H1 (cell line): Measurements from ENCODE around the gene COLEC11. TPM values are rescaled to one million over a fixed set of nuclear protein-coding genes. Genes with fewer than 3 reads are reported as not detected.

ENCODE experiments used
- FOSL1 ChIP-seq: IDR thresholded peaks from 2 replicates; pipeline ENCODE4 v1.6.1; 2011; ENCODE audit warnings: mild to moderate bottlenecking, low read depth, low read length, moderate library complexity; ENCODE audit not compliant: insufficient read depth
- HDAC6 ChIP-seq: IDR thresholded peaks from one replicate; pipeline ENCODE4 v1.7.1; 2012; ENCODE audit warnings: low read depth, mild to moderate bottlenecking, inconsistent platforms, low read length, moderate library complexity
- RBBP5 ChIP-seq: IDR thresholded peaks from 2 replicates; pipeline ENCODE4 v1.7.1; 2012; ENCODE audit warnings: low read depth, mild to moderate bottlenecking, inconsistent platforms, low read length, moderate library complexity, borderline replicate concordance
- SP2 ChIP-seq: IDR thresholded peaks from 2 replicates; pipeline ENCODE4 v1.6.1; 2012; ENCODE audit warnings: mild to moderate bottlenecking, low read length, inconsistent platforms
- SP4 ChIP-seq: IDR thresholded peaks from 2 replicates; pipeline ENCODE4 v1.6.1; 2012; ENCODE audit warnings: low read length, inconsistent platforms
- TAF7 ChIP-seq: optimal IDR thresholded peaks from 2 replicates; pipeline ENCODE3; 2011; ENCODE audit warnings: low read depth, mild to moderate bottlenecking, inconsistent platforms, low read length, moderate library complexity, borderline replicate concordance
- TBP ChIP-seq: IDR thresholded peaks from 2 replicates; pipeline ENCODE4 v1.6.1; 2011; ENCODE audit warnings: low read depth, low read length, improper control_type of control experiment
- polyA plus RNA-seq, 7 experiments: library from polyadenylated mRNA; depleted of rRNA in 3 of 7; stranded (reverse) in 5 of 7; unstranded in 2 of 7; fragments of >200 nt in 5 of 7; fragments of 200-250 nt in 2 of 7; gene quantifications; 1 replicate in 5 of 7; 2 replicates in 1 of 7; 4 replicates in 1 of 7; pipeline versions ENCODE4 v1.2.1 to v1.2.3, GENCODE V29; 2011 to 2013; ENCODE audit warnings: missing spikeins in 2 of 7, mixed read lengths in 2 of 7
- total RNA-seq: library from RNA; stranded (reverse); fragmentation: NEBNext Ultra II Directional; extraction: Animal tissue kit (Norgen Biotek cat#: 25700); gene quantifications from 2 replicates; pipeline ENCODE4 v1.2.1, GENCODE V29; 2021
- TF ChIP-seq, protein P1 (sequence below): fragments of 300-600 bp; sonication (generic); IDR thresholded peaks from 2 replicates; pipeline ENCODE4 v1.7.1; 2012; ENCODE audit warnings: low read length, moderate library complexity, mild to moderate bottlenecking, inconsistent platforms; ENCODE audit not compliant: insufficient replicate concordance

COLEC11 gene
- total and polyA plus RNA-seq, 2 of the 8 experiments (the other 6 are each of a cell fraction or from before 2014, with no cell fraction given), result 0.47 to 0.80 TPM

DNA sequence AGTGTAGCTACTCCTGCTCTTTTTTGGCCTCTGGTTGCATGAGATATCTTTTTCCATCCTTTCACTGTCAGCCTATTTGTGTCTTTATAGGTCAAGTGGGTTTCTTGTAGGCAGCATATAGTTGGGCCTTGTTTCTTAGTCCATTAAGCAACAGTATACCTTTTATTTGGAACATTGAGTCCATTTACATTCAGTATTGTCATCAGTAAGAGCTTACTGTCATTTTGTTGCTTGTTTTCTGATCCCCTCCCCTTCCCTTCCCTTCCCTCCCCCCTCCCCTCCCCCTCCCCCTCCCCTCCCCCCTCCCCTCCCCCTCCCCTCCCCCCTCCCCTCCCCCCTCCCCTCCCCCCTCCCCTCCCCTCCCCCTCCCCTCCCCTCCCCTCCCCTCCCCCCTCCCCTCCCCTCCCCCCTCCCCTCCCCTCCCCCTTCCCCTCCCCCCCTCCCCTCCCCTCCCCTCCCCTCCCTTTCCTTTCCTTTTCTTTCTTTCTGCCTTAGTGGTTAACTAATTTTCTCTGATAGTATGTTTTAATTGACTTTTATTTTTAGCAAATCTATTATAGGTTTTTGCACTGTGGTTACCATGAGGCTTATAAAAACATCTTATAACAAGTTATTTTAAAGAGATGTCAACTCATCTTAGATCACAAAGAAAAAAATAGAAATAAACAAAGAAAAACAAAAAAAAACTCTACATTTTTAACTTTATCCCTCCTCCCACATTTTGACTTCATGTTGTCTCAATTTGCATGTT, 95.3 kb downstream of the COLEC11 start (continued):
- TF ChIP-seq, protein P1, sequence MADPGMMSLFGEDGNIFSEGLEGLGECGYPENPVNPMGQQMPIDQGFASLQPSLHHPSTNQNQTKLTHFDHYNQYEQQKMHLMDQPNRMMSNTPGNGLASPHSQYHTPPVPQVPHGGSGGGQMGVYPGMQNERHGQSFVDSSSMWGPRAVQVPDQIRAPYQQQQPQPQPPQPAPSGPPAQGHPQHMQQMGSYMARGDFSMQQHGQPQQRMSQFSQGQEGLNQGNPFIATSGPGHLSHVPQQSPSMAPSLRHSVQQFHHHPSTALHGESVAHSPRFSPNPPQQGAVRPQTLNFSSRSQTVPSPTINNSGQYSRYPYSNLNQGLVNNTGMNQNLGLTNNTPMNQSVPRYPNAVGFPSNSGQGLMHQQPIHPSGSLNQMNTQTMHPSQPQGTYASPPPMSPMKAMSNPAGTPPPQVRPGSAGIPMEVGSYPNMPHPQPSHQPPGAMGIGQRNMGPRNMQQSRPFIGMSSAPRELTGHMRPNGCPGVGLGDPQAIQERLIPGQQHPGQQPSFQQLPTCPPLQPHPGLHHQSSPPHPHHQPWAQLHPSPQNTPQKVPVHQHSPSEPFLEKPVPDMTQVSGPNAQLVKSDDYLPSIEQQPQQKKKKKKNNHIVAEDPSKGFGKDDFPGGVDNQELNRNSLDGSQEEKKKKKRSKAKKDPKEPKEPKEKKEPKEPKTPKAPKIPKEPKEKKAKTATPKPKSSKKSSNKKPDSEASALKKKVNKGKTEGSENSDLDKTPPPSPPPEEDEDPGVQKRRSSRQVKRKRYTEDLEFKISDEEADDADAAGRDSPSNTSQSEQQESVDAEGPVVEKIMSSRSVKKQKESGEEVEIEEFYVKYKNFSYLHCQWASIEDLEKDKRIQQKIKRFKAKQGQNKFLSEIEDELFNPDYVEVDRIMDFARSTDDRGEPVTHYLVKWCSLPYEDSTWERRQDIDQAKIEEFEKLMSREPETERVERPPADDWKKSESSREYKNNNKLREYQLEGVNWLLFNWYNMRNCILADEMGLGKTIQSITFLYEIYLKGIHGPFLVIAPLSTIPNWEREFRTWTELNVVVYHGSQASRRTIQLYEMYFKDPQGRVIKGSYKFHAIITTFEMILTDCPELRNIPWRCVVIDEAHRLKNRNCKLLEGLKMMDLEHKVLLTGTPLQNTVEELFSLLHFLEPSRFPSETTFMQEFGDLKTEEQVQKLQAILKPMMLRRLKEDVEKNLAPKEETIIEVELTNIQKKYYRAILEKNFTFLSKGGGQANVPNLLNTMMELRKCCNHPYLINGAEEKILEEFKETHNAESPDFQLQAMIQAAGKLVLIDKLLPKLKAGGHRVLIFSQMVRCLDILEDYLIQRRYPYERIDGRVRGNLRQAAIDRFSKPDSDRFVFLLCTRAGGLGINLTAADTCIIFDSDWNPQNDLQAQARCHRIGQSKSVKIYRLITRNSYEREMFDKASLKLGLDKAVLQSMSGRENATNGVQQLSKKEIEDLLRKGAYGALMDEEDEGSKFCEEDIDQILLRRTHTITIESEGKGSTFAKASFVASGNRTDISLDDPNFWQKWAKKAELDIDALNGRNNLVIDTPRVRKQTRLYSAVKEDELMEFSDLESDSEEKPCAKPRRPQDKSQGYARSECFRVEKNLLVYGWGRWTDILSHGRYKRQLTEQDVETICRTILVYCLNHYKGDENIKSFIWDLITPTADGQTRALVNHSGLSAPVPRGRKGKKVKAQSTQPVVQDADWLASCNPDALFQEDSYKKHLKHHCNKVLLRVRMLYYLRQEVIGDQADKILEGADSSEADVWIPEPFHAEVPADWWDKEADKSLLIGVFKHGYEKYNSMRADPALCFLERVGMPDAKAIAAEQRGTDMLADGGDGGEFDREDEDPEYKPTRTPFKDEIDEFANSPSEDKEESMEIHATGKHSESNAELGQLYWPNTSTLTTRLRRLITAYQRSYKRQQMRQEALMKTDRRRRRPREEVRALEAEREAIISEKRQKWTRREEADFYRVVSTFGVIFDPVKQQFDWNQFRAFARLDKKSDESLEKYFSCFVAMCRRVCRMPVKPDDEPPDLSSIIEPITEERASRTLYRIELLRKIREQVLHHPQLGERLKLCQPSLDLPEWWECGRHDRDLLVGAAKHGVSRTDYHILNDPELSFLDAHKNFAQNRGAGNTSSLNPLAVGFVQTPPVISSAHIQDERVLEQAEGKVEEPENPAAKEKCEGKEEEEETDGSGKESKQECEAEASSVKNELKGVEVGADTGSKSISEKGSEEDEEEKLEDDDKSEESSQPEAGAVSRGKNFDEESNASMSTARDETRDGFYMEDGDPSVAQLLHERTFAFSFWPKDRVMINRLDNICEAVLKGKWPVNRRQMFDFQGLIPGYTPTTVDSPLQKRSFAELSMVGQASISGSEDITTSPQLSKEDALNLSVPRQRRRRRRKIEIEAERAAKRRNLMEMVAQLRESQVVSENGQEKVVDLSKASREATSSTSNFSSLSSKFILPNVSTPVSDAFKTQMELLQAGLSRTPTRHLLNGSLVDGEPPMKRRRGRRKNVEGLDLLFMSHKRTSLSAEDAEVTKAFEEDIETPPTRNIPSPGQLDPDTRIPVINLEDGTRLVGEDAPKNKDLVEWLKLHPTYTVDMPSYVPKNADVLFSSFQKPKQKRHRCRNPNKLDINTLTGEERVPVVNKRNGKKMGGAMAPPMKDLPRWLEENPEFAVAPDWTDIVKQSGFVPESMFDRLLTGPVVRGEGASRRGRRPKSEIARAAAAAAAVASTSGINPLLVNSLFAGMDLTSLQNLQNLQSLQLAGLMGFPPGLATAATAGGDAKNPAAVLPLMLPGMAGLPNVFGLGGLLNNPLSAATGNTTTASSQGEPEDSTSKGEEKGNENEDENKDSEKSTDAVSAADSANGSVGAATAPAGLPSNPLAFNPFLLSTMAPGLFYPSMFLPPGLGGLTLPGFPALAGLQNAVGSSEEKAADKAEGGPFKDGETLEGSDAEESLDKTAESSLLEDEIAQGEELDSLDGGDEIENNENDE, result no peak
- TF ChIP-seq FOSL1 (no peak), TAF7 (no peak), SP2 (no peak), SP4 (no peak), HDAC6 (no peak), RBBP5 (no peak), TBP (no peak)
